Measurements from ENCODE around the gene ZNF536. TPM values are rescaled to one million over a fixed set of nuclear protein-coding genes. Genes with fewer than 3 reads are reported as not detected.

ZNF536 gene
- total RNA-seq, 1 donor from 2014 or later: 9.2 TPM

DNA sequence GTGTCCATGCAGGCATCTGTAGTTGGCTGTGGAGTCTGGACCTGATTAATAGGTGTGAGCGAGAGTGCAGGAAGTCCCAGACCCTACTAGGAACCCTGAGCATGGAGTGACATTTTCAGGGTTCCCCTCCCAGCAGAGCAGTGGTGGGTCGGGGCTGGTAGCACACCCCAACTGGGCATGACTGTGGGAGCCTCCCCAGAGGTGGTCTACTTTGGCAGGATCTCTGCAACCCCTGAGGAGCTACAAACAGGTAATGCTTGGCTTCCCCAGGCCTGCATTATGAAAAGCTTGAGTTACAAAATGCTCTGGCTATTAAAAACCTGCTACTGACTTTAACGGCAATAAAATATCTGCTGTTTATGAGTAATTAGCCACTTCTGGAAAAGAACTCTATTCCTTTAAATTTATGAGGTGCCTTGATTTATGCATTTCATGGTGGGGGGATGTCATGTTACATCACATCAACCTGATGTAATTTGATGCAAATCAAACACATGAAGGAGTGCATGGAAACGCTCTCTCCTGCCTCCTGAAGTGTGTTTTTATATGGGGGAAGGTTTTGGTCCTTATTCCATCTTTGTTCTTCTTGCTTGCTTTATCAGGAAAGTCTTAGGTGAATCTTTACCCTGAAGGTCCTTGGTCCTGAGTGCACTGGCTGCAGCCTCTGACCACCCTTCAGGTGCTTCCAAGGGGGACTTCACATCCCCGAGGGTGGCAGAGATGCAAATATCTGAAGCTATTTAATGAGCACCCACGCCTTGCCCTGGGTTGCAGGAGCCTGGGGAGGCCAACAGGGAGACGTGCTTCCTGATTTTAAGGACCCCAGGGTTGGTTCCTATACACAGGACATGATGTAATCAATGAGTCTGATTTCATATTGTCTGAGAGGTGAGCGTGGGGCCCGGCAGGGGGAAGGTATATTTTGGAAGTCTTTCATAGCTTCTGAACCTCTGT, 54.0 kb downstream of the ZNF536 start:
- DNase-seq (ENCODE audit: extremely low spot score, unreplicated experiment): no peak

DNA sequence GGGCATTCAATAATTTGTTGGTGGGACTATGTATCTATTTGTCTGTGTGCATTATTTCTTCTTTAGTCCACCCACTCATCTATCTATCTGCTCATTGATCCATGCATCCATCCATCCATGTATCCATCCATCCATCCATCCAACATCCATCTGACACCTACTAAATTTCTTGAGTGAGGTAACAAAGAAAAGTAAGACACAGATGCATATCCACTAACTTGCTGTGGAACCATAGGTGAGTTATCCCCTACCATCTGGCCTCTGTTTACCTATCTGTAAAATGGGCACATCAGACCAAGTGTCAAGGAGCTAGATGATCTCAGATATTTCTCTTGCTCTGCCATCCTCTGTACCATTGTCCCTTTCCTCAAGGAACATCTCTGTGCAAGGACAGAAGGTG, 54.7 kb downstream of the ZNF536 start:
- TF ChIP-seq, protein P1, sequence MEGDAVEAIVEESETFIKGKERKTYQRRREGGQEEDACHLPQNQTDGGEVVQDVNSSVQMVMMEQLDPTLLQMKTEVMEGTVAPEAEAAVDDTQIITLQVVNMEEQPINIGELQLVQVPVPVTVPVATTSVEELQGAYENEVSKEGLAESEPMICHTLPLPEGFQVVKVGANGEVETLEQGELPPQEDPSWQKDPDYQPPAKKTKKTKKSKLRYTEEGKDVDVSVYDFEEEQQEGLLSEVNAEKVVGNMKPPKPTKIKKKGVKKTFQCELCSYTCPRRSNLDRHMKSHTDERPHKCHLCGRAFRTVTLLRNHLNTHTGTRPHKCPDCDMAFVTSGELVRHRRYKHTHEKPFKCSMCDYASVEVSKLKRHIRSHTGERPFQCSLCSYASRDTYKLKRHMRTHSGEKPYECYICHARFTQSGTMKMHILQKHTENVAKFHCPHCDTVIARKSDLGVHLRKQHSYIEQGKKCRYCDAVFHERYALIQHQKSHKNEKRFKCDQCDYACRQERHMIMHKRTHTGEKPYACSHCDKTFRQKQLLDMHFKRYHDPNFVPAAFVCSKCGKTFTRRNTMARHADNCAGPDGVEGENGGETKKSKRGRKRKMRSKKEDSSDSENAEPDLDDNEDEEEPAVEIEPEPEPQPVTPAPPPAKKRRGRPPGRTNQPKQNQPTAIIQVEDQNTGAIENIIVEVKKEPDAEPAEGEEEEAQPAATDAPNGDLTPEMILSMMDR (conservative IDR thresholded peaks at IDR 0.05): no peak
- H3K9me3 Mint-ChIP-seq: no peaks in the 10 kb centered on the region
- H3K4me1 Mint-ChIP-seq (ENCODE audit: unreplicated experiment): no peaks in the 10 kb centered on the region
- no peak for DNase-seq (ENCODE audit: extremely low spot score, unreplicated experiment)
- H3K4me3 Mint-ChIP-seq: no peak overlapping the region
- H3K27ac Mint-ChIP-seq: no peak overlapping the region
- peaks cover 16% of the 10 kb centered on the region for H3K27me3 Mint-ChIP-seq
- no peaks in the 10 kb centered on the region for H3K36me3 Mint-ChIP-seq

More for the DNA sequence above, 54.0 kb downstream of the ZNF536 start:
- Mint-ChIP-seq H3K4me1 (ENCODE audit: unreplicated experiment) (no peaks in the 10 kb centered on the region), H3K27me3 (peaks cover 16% of the 10 kb centered on the region), H3K36me3 (no peaks in the 10 kb centered on the region), H3K9me3 (no peaks in the 10 kb centered on the region), H3K4me3 (no peak overlapping the region), H3K27ac (no peak overlapping the region)
- TF ChIP-seq, protein P1 (conservative IDR thresholded peaks at IDR 0.05): no peak

DNA sequence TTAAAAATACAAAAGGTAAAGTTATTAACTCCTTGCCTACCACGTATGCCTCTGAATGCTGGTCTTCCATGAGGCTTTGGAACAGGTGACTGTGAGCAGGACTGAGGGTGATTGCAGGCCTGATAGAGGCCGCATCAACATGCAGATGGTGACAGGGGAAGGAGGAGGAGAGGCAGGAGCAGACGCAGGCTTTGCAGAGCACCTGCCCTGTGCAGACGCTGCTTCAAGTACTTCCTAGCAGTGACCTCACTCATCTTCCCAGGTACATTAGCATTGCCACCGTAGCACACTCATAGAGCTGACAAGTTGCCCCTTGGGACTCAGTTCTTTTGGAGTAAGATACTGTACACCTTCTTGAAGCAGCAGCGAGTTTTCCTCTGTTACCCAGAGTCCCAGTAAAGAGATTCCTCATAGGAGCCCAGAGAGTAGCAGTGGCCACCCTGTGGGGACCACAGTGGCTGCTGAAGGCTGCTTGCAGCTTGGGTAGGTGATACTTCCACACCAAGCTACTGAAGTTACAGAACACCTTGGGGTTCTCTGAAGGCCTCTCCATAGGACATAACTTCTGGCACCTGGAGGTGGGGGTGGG, 56.0 kb downstream of the ZNF536 start:
- TF ChIP-seq, protein P1 (conservative IDR thresholded peaks at IDR 0.05): no peak
- Mint-ChIP-seq H3K9me3 (no peaks in the 10 kb centered on the region), H3K4me1 (ENCODE audit: unreplicated experiment) (no peaks in the 10 kb centered on the region), H3K27me3 (peaks cover 16% of the 10 kb centered on the region), H3K4me3 (no peak overlapping the region), H3K36me3 (no peaks in the 10 kb centered on the region), H3K27ac (no peak overlapping the region)
- no peak for DNase-seq (ENCODE audit: extremely low spot score, unreplicated experiment)

DNA sequence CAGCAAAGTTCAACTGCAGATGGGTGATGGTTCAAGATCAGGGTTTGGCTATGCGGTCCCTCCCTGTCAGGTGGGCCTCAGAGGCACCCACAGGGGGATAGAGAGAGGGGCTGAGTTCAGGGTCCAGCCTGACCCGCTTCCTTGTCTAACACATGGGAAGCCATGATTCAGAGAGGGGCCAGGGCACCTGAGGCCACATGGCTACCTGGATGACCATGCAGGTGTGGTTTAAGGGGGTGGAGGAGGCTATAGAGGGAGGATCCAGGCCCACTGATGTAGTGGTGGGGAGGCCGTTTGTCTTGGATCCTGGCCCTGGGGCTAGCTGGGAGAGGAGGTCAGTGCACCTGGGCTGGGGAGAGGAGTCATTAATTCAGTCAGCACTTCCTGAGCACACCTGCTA, 56.7 kb downstream of the ZNF536 start:
- Mint-ChIP-seq H3K4me3 (no peak overlapping the region), H3K27ac (no peak overlapping the region), H3K27me3 (peaks cover 16% of the 10 kb centered on the region), H3K4me1 (ENCODE audit: unreplicated experiment) (no peaks in the 10 kb centered on the region), H3K9me3 (no peaks in the 10 kb centered on the region), H3K36me3 (no peaks in the 10 kb centered on the region)
- DNase-seq (ENCODE audit: extremely low spot score, unreplicated experiment): no peak
- TF ChIP-seq, protein P1 (conservative IDR thresholded peaks at IDR 0.05): no peak

DNA sequence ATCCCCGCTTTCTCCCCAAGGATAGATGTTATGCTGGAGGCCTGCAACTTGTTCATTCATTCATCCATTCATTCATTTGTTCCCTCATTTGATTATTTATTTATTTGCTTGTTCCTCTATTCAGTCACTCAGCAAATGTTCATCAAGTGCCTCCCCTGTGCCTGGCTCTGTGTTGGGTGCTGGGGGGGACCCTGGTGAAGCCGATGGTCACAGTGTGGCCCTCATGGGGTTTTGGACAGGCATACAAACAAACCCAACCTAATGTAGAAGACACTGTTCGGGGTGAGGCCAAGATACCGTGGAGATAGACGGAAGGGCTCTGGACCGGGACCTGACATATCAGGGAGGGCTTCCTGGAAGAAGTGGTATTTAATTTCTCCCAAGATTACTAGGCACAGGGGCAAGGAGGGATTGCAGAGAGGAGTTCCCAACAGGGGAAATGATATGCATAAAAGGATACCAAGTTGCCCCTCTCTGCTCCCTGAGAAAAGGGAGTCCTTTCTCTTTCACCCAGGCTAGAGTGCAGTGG, 58.1 kb downstream of the ZNF536 start:
- Mint-ChIP-seq H3K9me3 (no peaks in the 10 kb centered on the region), H3K27ac (no peak overlapping the region), H3K4me1 (ENCODE audit: unreplicated experiment) (no peaks in the 10 kb centered on the region), H3K36me3 (no peaks in the 10 kb centered on the region), H3K4me3 (no peak overlapping the region), H3K27me3 (peaks cover 13% of the 10 kb centered on the region)
- TF ChIP-seq, protein P1 (conservative IDR thresholded peaks at IDR 0.05): no peak
- DNase-seq (ENCODE audit: extremely low spot score, unreplicated experiment): no peak
